Stimulated activated CD8-positive, alpha-beta memory T cell treated with anti-CD3 and anti-CD28 coated beads, Interleukin-4, amount 100 ng/mL, for 48 hours (primary cell): ENCODE data around the gene PLAAT4.
"Not testable (repeated sequence)": the region's sequence is repeated elsewhere in the genome, so short reads cannot be mapped to it uniquely, and the experiment has no call there.

Experiments used
- DNase-seq: peaks from one replicate; pipeline ENCODE4 v3.0.0-alpha.2; 2020

PLAAT4 gene

GRCh38 chr11:63511048-63511748 lies 25.4 kb upstream of the PLAAT4 start:
- DNase-seq: no peak

GRCh38 chr11:63512816-63513215 lies 23.8 kb upstream of the PLAAT4 start:
- DNase-seq: no peak

GRCh38 chr11:63516109-63516508 lies 20.5 kb upstream of the PLAAT4 start:
- DNase-seq: no peak

- no peak for DNase-seq
Measured at GRCh38 chr11:63517156-63517555, 19.5 kb upstream of the PLAAT4 start.

GRCh38 chr11:63518548-63518947 lies 18.1 kb upstream of the PLAAT4 start:
- no peak for DNase-seq

- no peak for DNase-seq
Measured at GRCh38 chr11:63520606-63521170, 15.9 kb upstream of the PLAAT4 start.

GRCh38 chr11:63521896-63522295 lies 14.7 kb upstream of the PLAAT4 start:
- DNase-seq: no peak

- no peak for DNase-seq
Measured at GRCh38 chr11:63523151-63523550, 13.5 kb upstream of the PLAAT4 start.

GRCh38 chr11:63527667-63528066 lies 8.9 kb upstream of the PLAAT4 start:
- DNase-seq: no peak

- not testable (repeated sequence) for DNase-seq
Measured at GRCh38 chr11:63528156-63528555, 8.5 kb upstream of the PLAAT4 start.

GRCh38 chr11:63528729-63529278 lies 7.8 kb upstream of the PLAAT4 start:
- DNase-seq: not testable (repeated sequence)

- DNase-seq: not testable (repeated sequence)
Measured at GRCh38 chr11:63529373-63529772, 7.2 kb upstream of the PLAAT4 start.

- DNase-seq: no peak
Measured at GRCh38 chr11:63530021-63530420, 6.6 kb upstream of the PLAAT4 start.

- peak; percentile 42 for DNase-seq
Measured at GRCh38 chr11:63531074-63531792, 5.4 kb upstream of the PLAAT4 start.

GRCh38 chr11:63532117-63532516 lies 4.5 kb upstream of the PLAAT4 start:
- no peak for DNase-seq

GRCh38 chr11:63532799-63533475 lies 3.7 kb upstream of the PLAAT4 start:
- DNase-seq: no peak

- DNase-seq: no peak
Measured at GRCh38 chr11:63534076-63534475, 2.5 kb upstream of the PLAAT4 start.

- no peak for DNase-seq
Measured at GRCh38 chr11:63534895-63535461, 1.6 kb upstream of the PLAAT4 start.

- DNase-seq: peak; percentile 61
Measured at GRCh38 chr11:63535734-63536133, 874 bp upstream of the PLAAT4 start.

GRCh38 chr11:63537293-63538101 lies 889 bp downstream of the PLAAT4 start:
- DNase-seq: peak; percentile 47

- not testable (repeated sequence) for DNase-seq
Measured at GRCh38 chr11:63542506-63542905, 5.9 kb downstream of the PLAAT4 start.

GRCh38 chr11:63543711-63544110 lies 7.1 kb downstream of the PLAAT4 start:
- DNase-seq: no peak
